Esophagus squamous epithelium (tissue), 5 donors: ENCODE measurements around the gene CD1C. TPM values are rescaled to one million over a fixed set of nuclear protein-coding genes. Genes with fewer than 3 reads are reported as not detected.

Experiments used
- DNase-seq: peaks from one replicate; lab custom pipeline; 2025; lab: John Stamatoyannopoulos, UW
- H3K27ac ChIP-seq, 4 donors: fragments of 200-600 bp; sonication (generic); one replicate each; pipeline ENCODE4 v1.5.1; 2016 to 2019; ENCODE audit warnings: mild to moderate bottlenecking in 1 of 4
- H3K27me3 ChIP-seq, 4 donors: fragments of 200-600 bp; sonication (generic); 1 replicate in 3 of 4; 2 replicates in 1 of 4; pipeline versions ENCODE4 v1.5.1 to v1.6.0; 2017 to 2021; ENCODE audit warnings: antibody characterized with exemption in 1 of 4
- H3K36me3 ChIP-seq, 3 donors: fragments of 200-600 bp; sonication (generic); one replicate each; pipeline ENCODE4 v1.5.1; 2016 to 2019
- H3K4me1 ChIP-seq, 3 donors: fragments of 200-600 bp; sonication (generic); one replicate each; pipeline ENCODE4 v1.5.1; 2017 to 2019
- H3K4me3 ChIP-seq, 4 donors: fragments of 200-600 bp; sonication (generic); 1 replicate in 3 of 4; 2 replicates in 1 of 4; pipeline ENCODE4 v1.5.1; 2016 to 2019; ENCODE audit warnings: mild to moderate bottlenecking in 2 of 4, moderate library complexity in 1 of 4
- H3K9me3 ChIP-seq, 3 donors: fragments of 200-600 bp; sonication (generic); one replicate each; pipeline ENCODE4 v1.5.1; 2016 to 2019
- POLR2A ChIP-seq, 4 donors: fragments of 450-650 bp; IDR thresholded peaks; one replicate each; pipeline ENCODE4 v1.6.1; 2017; ENCODE audit warnings: antibody characterized with exemption in 4 of 4, mild to moderate bottlenecking in 4 of 4, moderate library complexity in 3 of 4
- WGBS, 2 donors: methylation state at CpG; one replicate each; pipeline ENCODE4 v1.1.5; 2018; 5-methylcytosine and 5-hydroxymethylcytosine counted together
- intact Hi-C: fragments of 100-400 bp; cut with DNase I; formaldehyde crosslinking; loops from one replicate; pipeline ENCODE4 v1.15.0; 2022
- total RNA-seq, 4 donors: library from RNA; depleted of rRNA; stranded (reverse); fragments of >200 nt; gene quantifications; one replicate each; pipeline ENCODE4 v1.1.0, GENCODE V29; 2016
- TF ChIP-seq, protein P1 (sequence below), 6 experiments: fragments of 450-650 bp in 4 of 6; fragments of 200-600 bp in 2 of 6; sonication (generic) in 2 of 6; IDR thresholded peaks; one replicate each; pipeline ENCODE4 v1.5.1; 2016 to 2019; ENCODE audit warnings: antibody characterized with exemption in 6 of 6, mild to moderate bottlenecking in 4 of 6, moderate library complexity in 4 of 6
- donor health status: DM: yes; HTN: yes; CAD: no.

The CD1C gene
- total RNA-seq, 4 donors from 2014 or later = 0.72 to 4.0 (median 2.2) TPM; not detected in 1

- DNase-seq = no peak
- H3K36me3 ChIP-seq = no peaks in the 10 kb centered on the region
- intact Hi-C loops = no loop called here
- TF ChIP-seq, protein P1, sequence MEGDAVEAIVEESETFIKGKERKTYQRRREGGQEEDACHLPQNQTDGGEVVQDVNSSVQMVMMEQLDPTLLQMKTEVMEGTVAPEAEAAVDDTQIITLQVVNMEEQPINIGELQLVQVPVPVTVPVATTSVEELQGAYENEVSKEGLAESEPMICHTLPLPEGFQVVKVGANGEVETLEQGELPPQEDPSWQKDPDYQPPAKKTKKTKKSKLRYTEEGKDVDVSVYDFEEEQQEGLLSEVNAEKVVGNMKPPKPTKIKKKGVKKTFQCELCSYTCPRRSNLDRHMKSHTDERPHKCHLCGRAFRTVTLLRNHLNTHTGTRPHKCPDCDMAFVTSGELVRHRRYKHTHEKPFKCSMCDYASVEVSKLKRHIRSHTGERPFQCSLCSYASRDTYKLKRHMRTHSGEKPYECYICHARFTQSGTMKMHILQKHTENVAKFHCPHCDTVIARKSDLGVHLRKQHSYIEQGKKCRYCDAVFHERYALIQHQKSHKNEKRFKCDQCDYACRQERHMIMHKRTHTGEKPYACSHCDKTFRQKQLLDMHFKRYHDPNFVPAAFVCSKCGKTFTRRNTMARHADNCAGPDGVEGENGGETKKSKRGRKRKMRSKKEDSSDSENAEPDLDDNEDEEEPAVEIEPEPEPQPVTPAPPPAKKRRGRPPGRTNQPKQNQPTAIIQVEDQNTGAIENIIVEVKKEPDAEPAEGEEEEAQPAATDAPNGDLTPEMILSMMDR (IDR thresholded peaks at IDR 0.05) = no peak
- no peak for TF ChIP-seq POLR2A (IDR thresholded peaks at IDR 0.05)
- peaks cover 0 to 6% (median 0%) of the 10 kb centered on the region in 3 donors for H3K9me3 ChIP-seq
- WGBS, 2 donors = 76 to 79% methylated on average over 4 of the region's 4 CpGs
- no peaks in the 10 kb centered on the region for H3K27me3 ChIP-seq
- H3K27ac ChIP-seq = no peak overlapping the region
- no peak overlapping the region for H3K4me3 ChIP-seq
- H3K4me1 ChIP-seq = no peaks in the 10 kb centered on the region
Measured at GRCh38 chr1:158324395-158324794, 34.7 kb downstream of the CD1C start.

- H3K27me3 ChIP-seq = no peaks in the 10 kb centered on the region
- H3K36me3 ChIP-seq = no peaks in the 10 kb centered on the region
- H3K4me1 ChIP-seq = no peaks in the 10 kb centered on the region
- peaks cover 0 to 6% (median 0%) of the 10 kb centered on the region in 3 donors for H3K9me3 ChIP-seq
- H3K4me3 ChIP-seq = no peak overlapping the region
- no peak for TF ChIP-seq POLR2A (IDR thresholded peaks at IDR 0.05)
- TF ChIP-seq, protein P1 (IDR thresholded peaks at IDR 0.05) = no peak
- no peak overlapping the region for H3K27ac ChIP-seq
- intact Hi-C loops = no loop called here
- DNase-seq = no peak
Measured at GRCh38 chr1:158327481-158327880, 37.8 kb downstream of the CD1C start.

DNA sequence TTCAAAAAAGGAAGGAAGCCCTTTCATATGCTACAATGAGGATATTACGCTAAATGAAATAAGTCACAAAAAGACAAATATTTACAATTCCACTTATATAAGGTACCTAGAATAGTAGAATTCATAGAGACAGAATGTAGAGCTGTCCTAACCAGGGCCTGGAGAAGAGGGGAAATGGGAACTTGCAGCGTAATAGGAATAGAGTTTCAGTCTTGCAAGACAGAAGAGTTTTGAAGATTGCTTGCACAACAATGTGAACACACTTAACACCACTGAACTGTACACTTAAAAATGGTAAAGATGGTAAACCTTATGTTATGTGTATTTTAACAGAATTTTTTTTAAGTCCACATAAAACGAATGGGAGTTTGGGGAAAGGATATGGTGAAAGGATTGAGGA lies 38.7 kb downstream of the CD1C start:
- H3K27me3 ChIP-seq = no peaks in the 10 kb centered on the region
- no peak overlapping the region for H3K4me3 ChIP-seq
- no peaks in the 10 kb centered on the region for H3K36me3 ChIP-seq
- intact Hi-C loops = no loop called here
- 74 to 79% methylated on average over 3 of the region's 3 CpGs for WGBS, 2 donors
- H3K4me1 ChIP-seq = no peaks in the 10 kb centered on the region
- H3K9me3 ChIP-seq = peaks cover 0 to 6% (median 0%) of the 10 kb centered on the region in 3 donors
- H3K27ac ChIP-seq = no peak overlapping the region
- TF ChIP-seq, protein P1 (IDR thresholded peaks at IDR 0.05) = no peak
- TF ChIP-seq POLR2A (IDR thresholded peaks at IDR 0.05) = no peak
- no peak for DNase-seq

- intact Hi-C loops = no loop called here
Measured at GRCh38 chr1:158329300-158329699, 39.6 kb downstream of the CD1C start.

GRCh38 chr1:158329733-158330132 lies 40.0 kb downstream of the CD1C start:
- 72 to 83% methylated on average over 3 of the region's 3 CpGs for WGBS, 2 donors
- H3K27ac ChIP-seq = no peak overlapping the region
- intact Hi-C loops = no loop called here
- no peaks in the 10 kb centered on the region for H3K9me3 ChIP-seq
- TF ChIP-seq POLR2A (IDR thresholded peaks at IDR 0.05) = no peak
- TF ChIP-seq, protein P1 (IDR thresholded peaks at IDR 0.05) = no peak
- no peak for DNase-seq
- no peaks in the 10 kb centered on the region for H3K27me3 ChIP-seq
- no peak overlapping the region for H3K4me3 ChIP-seq
- no peaks in the 10 kb centered on the region for H3K36me3 ChIP-seq
- H3K4me1 ChIP-seq = no peaks in the 10 kb centered on the region

More at GRCh38 chr1:158329300-158329699, 39.6 kb downstream of the CD1C start:
- no peak for TF ChIP-seq POLR2A (IDR thresholded peaks at IDR 0.05)
- Histone ChIP-seq H3K27me3 (no peaks in the 10 kb centered on the region), H3K27ac (no peak overlapping the region), H3K4me3 (no peak overlapping the region), H3K9me3 (no peaks in the 10 kb centered on the region), H3K4me1 (no peaks in the 10 kb centered on the region), H3K36me3 (no peaks in the 10 kb centered on the region)
- DNase-seq = no peak
- WGBS, 2 donors = 76 to 85% methylated on average over 4 to 6 of the region's 7 CpGs
